Activated T-cell treated with anti-CD3 and anti-CD28 coated beads for 4 hours (primary cell): ENCODE data around the gene EREG.

ENCODE experiments used
- DNase-seq: peaks from one replicate; pipeline ENCODE4 v3.0.0-alpha.2; 2020

The EREG gene

DNA sequence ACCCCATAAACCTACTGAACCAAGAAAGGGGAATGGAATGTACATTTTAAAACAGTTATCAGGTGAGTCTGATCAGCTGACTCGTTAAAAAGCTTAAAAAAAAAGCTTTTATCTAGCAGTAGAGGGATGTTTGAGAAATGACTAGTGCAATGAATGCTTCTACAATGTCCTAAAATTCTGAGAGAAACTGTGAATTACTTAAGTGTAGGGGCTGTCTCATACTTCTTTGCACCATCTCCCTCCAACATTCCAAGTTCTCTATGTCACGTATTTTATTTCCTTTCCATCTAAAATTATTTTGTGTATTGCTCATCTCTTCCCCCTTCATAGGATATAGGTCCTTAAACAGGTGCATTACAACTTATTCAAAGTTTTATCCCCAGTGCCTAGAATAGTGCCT, 68.1 kb downstream of the EREG start:
- DNase-seq = no peak

DNA sequence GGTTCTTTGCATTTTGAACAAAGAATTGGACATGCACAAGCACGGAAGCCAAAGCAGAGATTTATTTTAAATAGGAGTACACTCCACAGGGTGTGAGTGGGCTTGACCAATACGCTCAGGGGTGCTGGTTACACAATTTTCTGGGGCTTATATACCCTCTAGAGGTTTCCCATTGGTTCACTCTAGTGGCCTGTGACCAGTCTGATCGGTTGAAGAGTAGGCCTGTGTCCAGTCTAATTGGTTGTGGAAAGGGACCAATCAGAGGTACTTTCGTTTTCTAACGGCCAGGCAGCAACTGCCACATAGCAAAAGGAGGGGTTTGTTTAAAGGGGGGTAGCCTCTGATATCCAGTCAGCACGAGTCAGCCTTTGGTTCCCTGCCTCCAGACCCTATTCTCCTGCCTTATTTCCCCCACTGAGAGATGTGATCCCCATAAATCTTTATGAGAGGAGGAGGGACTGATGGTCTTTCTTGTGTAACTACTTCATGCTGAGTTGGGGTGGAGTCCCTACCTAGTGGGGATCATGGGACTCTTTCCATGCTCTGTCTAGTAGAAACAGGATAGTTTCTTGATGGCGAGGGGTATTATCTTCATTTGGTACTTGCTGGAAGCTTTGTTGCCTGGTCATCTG, 68.7 kb downstream of the EREG start:
- no peak for DNase-seq

DNA sequence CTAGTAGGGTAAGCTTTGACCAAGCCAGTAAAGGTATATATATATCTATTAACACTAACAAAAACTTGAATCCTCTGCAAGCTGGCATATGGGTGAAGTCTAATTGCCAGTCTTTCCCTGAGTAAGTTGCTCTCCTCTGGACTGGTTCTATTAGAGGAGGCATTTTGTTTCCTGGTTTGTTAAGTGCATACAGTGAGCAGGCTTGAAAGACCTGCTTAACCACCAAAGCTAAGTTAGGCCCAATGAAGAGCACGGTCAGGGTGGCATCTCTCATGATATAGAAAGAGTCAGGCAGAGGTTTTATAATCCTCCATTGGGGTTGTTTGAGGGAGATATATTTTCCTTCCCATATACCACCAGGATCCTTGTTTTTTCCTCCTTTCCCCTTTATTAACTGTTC, 70.4 kb downstream of the EREG start:
- DNase-seq = no peak

DNA sequence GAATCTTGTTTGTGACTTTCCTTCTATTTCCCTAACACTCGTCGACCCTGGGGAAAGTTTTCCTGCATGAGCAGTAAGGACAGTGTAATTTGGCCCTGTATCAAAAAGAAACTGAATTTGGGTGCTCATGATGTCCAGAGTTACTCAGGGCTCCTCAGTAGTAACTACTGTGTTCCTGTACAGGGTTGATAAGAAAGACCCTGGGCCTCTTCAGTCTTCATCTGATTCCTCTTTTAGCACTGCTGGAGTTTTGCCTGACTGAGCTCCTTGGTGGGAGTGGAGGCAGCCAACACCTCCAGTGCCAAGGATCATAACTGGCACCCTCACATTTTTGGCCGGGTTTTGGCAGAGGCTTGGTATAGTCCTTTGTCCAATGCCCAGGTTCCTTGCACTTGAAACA, 72.9 kb downstream of the EREG start:
- DNase-seq = no peak
